ENCODE results near the gene VCL.

DNA sequence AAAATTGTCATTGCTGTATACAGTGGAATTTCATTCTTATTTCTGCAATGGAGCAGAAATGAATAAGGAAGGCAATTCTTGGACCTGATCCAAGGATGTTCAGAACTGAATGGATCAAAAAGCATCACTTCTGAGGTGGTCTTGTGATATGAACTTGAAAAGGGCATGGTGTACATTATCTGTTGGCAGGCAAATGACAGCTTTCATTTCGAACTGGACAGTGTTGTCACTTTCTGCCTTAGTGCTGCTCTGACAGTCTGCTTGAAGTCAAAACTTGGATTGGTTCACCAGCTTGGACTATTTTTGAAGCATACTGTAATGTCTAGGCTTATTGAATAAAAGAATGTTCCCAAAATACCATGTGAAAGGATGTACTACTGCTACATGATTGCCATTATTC, 52.0 kb downstream of the VCL start:
- TF ChIP-seq, protein P1, sequence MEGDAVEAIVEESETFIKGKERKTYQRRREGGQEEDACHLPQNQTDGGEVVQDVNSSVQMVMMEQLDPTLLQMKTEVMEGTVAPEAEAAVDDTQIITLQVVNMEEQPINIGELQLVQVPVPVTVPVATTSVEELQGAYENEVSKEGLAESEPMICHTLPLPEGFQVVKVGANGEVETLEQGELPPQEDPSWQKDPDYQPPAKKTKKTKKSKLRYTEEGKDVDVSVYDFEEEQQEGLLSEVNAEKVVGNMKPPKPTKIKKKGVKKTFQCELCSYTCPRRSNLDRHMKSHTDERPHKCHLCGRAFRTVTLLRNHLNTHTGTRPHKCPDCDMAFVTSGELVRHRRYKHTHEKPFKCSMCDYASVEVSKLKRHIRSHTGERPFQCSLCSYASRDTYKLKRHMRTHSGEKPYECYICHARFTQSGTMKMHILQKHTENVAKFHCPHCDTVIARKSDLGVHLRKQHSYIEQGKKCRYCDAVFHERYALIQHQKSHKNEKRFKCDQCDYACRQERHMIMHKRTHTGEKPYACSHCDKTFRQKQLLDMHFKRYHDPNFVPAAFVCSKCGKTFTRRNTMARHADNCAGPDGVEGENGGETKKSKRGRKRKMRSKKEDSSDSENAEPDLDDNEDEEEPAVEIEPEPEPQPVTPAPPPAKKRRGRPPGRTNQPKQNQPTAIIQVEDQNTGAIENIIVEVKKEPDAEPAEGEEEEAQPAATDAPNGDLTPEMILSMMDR (IDR thresholded peaks at IDR 0.05), result no peak
- TF ChIP-seq POLR2A (IDR thresholded peaks at IDR 0.05), result no peak
